Measurements from ENCODE around the gene CPA2.

The CPA2 gene

GRCh38 chr7:130301501-130302020 is 34.9 kb downstream of the CPA2 start:
- no peak for TF ChIP-seq CTCF (IDR thresholded peaks at IDR 0.05; ENCODE audit: extremely low read depth, insufficient read depth, missing control alignments)
- DNase-seq (ENCODE audit: low spot score), result no peak
- in situ Hi-C loops (cut with MboI; ENCODE audit: low pct_unique_long_range_greater_than_20kb, low sequenced_read_pairs, unreplicated experiment), result no loop called here

- TF ChIP-seq CTCF (IDR thresholded peaks at IDR 0.05; ENCODE audit: extremely low read depth, insufficient read depth, missing control alignments), result no peak
- DNase-seq (ENCODE audit: low spot score), result no peak
- in situ Hi-C loops (cut with MboI; ENCODE audit: low pct_unique_long_range_greater_than_20kb, low sequenced_read_pairs, unreplicated experiment), result no loop called here
These were observed 36.0 kb downstream of the CPA2 start for GRCh38 chr7:130302649-130303048.

- no peak for DNase-seq (ENCODE audit: low spot score)
- in situ Hi-C loops (cut with MboI; ENCODE audit: low pct_unique_long_range_greater_than_20kb, low sequenced_read_pairs, unreplicated experiment), result no loop called here
- TF ChIP-seq CTCF (IDR thresholded peaks at IDR 0.05; ENCODE audit: extremely low read depth, insufficient read depth, missing control alignments), result no peak
These were observed 36.5 kb downstream of the CPA2 start for GRCh38 chr7:130303127-130303526.

GRCh38 chr7:130303551-130303950 is 36.9 kb downstream of the CPA2 start:
- no peak for TF ChIP-seq CTCF (IDR thresholded peaks at IDR 0.05; ENCODE audit: extremely low read depth, insufficient read depth, missing control alignments)
- in situ Hi-C loops (cut with MboI; ENCODE audit: low pct_unique_long_range_greater_than_20kb, low sequenced_read_pairs, unreplicated experiment), result no loop called here
- no peak for DNase-seq (ENCODE audit: low spot score)

GRCh38 chr7:130303982-130304381 is 37.3 kb downstream of the CPA2 start:
- in situ Hi-C loops (cut with MboI; ENCODE audit: low pct_unique_long_range_greater_than_20kb, low sequenced_read_pairs, unreplicated experiment), result no loop called here
- TF ChIP-seq CTCF (IDR thresholded peaks at IDR 0.05; ENCODE audit: extremely low read depth, insufficient read depth, missing control alignments), result no peak
- no peak for DNase-seq (ENCODE audit: low spot score)

- in situ Hi-C loops (cut with MboI; ENCODE audit: low pct_unique_long_range_greater_than_20kb, low sequenced_read_pairs, unreplicated experiment), result no loop called here
- no peak for DNase-seq (ENCODE audit: low spot score)
- TF ChIP-seq CTCF (IDR thresholded peaks at IDR 0.05; ENCODE audit: extremely low read depth, insufficient read depth, missing control alignments), result no peak
These were observed 38.2 kb downstream of the CPA2 start for GRCh38 chr7:130304878-130305277.

All from GM13977 (cell line).